ENCODE results near the gene INPP5D. TPM values are rescaled to one million over a fixed set of nuclear protein-coding genes. Genes with fewer than 3 reads are reported as not detected.

The INPP5D gene
- total and polyA plus RNA-seq, 4 experiments from 2014 or later = 29.6 to 127 (median 121) TPM

- Mint-ChIP-seq H3K4me3 (peak overlapping the region in 3 of 8 donors; percentile 7 to 76 (median 67)), H3K27ac (peak overlapping the region; percentile 42 to 92 (median 84)), H3K27me3 (no peaks in the 10 kb centered on the region), H3K9me3 (peaks cover 0 to 6% (median 0%) of the 10 kb centered on the region in 8 donors), H3K4me1 (peaks cover 39 to 81% (median 56%) of the 10 kb centered on the region in 4 donors), H3K36me3 (peaks cover 0 to 3% of the 10 kb centered on the region in 2 donors)
- ChIA-PET POLR2A (ENCODE audit: partially characterized antibody) (interaction anchor here (0.6 to 3.9 kb wide), 2 partner anchors 9 to 21 kb away, joined by 3 to 33 read pairs; partner anchors contain the start of gene ATG16L1), CTCF (ENCODE audit: partially characterized antibody) (interaction anchor here (4.5 kb wide), 1 partner anchor 9 kb away, joined by 28 read pairs; the partner anchor contains the start of gene ATG16L1)
- intact Hi-C loops (cut with micrococcal nuclease) = loop anchor here (10.0 kb wide), 1 partner anchor 547 kb away; the partner anchor contains the start of gene GIGYF2
- H3K9me3 ChIP-seq (ENCODE audit: control insufficient read depth in 1 of 2, low read length in 2 of 2) = no peaks in the 10 kb centered on the region
- no peak overlapping the region for H3K27ac ChIP-seq (ENCODE audit: low read depth, low read length)
- H3K4me1 ChIP-seq (ENCODE audit: insufficient read depth, low read length) = peaks cover 63% of the 10 kb centered on the region
- no peaks in the 10 kb centered on the region for H3K36me3 ChIP-seq (ENCODE audit: insufficient read depth, low read length)
- no peak overlapping the region for H3K4me3 ChIP-seq (ENCODE audit: low read length in 2 of 2)
- peak in 1 of 5 donors; percentile 29 for DNase-seq
- no peaks in the 10 kb centered on the region for H3K27me3 ChIP-seq (ENCODE audit: insufficient read depth, low read length)
These were observed 181.7 kb downstream of the INPP5D start for GRCh38 chr2:233241803-233242202.

- peaks cover 0 to 6% (median 0%) of the 10 kb centered on the region in 8 donors for H3K9me3 Mint-ChIP-seq
- intact Hi-C loops (cut with micrococcal nuclease) = loop anchor here (10.0 kb wide), 1 partner anchor 548 kb away; the partner anchor contains the start of gene GIGYF2
- Histone ChIP-seq H3K4me3 (ENCODE audit: low read length in 2 of 2) (no peak overlapping the region), H3K9me3 (ENCODE audit: control insufficient read depth in 1 of 2, low read length in 2 of 2) (no peaks in the 10 kb centered on the region), H3K27ac (ENCODE audit: low read depth, low read length) (no peak overlapping the region), H3K27me3 (ENCODE audit: insufficient read depth, low read length) (no peaks in the 10 kb centered on the region), H3K36me3 (ENCODE audit: insufficient read depth, low read length) (no peaks in the 10 kb centered on the region), H3K4me1 (ENCODE audit: insufficient read depth, low read length) (peaks cover 63% of the 10 kb centered on the region)
- CTCF ChIA-PET (ENCODE audit: partially characterized antibody) = interaction anchor here (0.5 to 4.5 kb wide), 5 partner anchors 9 to 464 kb away, joined by 3 to 28 read pairs (median 3); partner anchors contain the start of gene ATG16L1
- H3K36me3 Mint-ChIP-seq = peaks cover 0 to 3% of the 10 kb centered on the region in 2 donors
- H3K4me3 Mint-ChIP-seq = peak overlapping the region in 4 of 8 donors; percentile 7 to 67 (median 30)
- peak overlapping the region in 5 of 7 donors; percentile 22 to 85 (median 73) for H3K27ac Mint-ChIP-seq
- DNase-seq = peak in 1 of 5 donors; percentile 9
- peaks cover 38 to 81% (median 56%) of the 10 kb centered on the region in 4 donors for H3K4me1 Mint-ChIP-seq
- POLR2A ChIA-PET (ENCODE audit: partially characterized antibody) = interaction anchor here (3.9 kb wide), 1 partner anchor 8 kb away, joined by 33 read pairs; the partner anchor contains the start of gene ATG16L1
- H3K27me3 Mint-ChIP-seq = no peaks in the 10 kb centered on the region
These were observed 182.2 kb downstream of the INPP5D start for GRCh38 chr2:233242231-233242927.

GRCh38 chr2:233243348-233243747 lies 183.2 kb downstream of the INPP5D start:
- Mint-ChIP-seq H3K9me3 (peaks cover 0 to 6% (median 0%) of the 10 kb centered on the region in 8 donors), H3K36me3 (peaks cover 0 to 3% of the 10 kb centered on the region in 2 donors), H3K4me1 (peaks cover 38 to 79% (median 55%) of the 10 kb centered on the region in 4 donors), H3K27ac (peak overlapping the region in 5 of 7 donors; percentile 29 to 82 (median 61)), H3K4me3 (no peak overlapping the region), H3K27me3 (no peaks in the 10 kb centered on the region)
- CTCF ChIA-PET (ENCODE audit: partially characterized antibody) = interaction anchor here (0.6 to 4.5 kb wide), 3 partner anchors 8 to 390 kb away, joined by 3 to 28 read pairs (median 4); partner anchors contain the start of gene ATG16L1
- no peaks in the 10 kb centered on the region for H3K36me3 ChIP-seq (ENCODE audit: insufficient read depth, low read length)
- no peaks in the 10 kb centered on the region for H3K9me3 ChIP-seq (ENCODE audit: control insufficient read depth in 1 of 2, low read length in 2 of 2)
- H3K4me1 ChIP-seq (ENCODE audit: insufficient read depth, low read length) = peaks cover 63% of the 10 kb centered on the region
- DNase-seq = no peak
- POLR2A ChIA-PET (ENCODE audit: partially characterized antibody) = interaction anchor here (0.9 kb wide), 1 partner anchor 24 kb away, joined by 3 read pairs; no protein-coding TSS in a partner anchor
- no peak overlapping the region for H3K4me3 ChIP-seq (ENCODE audit: low read length in 2 of 2)
- intact Hi-C loops (cut with micrococcal nuclease) = loop anchor here (10.0 kb wide), 1 partner anchor 549 kb away; the partner anchor contains the start of gene GIGYF2
- H3K27ac ChIP-seq (ENCODE audit: low read depth, low read length) = no peak overlapping the region
- H3K27me3 ChIP-seq (ENCODE audit: insufficient read depth, low read length) = no peaks in the 10 kb centered on the region

GRCh38 chr2:233244818-233245217 lies 184.7 kb downstream of the INPP5D start:
- DNase-seq = no peak
- Mint-ChIP-seq H3K27ac (peak overlapping the region; percentile 16 to 83 (median 81)), H3K9me3 (no peaks in the 10 kb centered on the region), H3K36me3 (no peaks in the 10 kb centered on the region), H3K4me3 (no peak overlapping the region), H3K27me3 (no peaks in the 10 kb centered on the region), H3K4me1 (peaks cover 34 to 74% (median 51%) of the 10 kb centered on the region in 4 donors)
- intact Hi-C loops (cut with micrococcal nuclease) = loop anchor here (10.0 kb wide), 1 partner anchor 550 kb away; the partner anchor contains the start of gene GIGYF2
- POLR2A ChIA-PET (ENCODE audit: partially characterized antibody) = interaction anchor here (1.2 kb wide), 1 partner anchor 23 kb away, joined by 4 read pairs; no protein-coding TSS in a partner anchor
- CTCF ChIA-PET (ENCODE audit: partially characterized antibody) = interaction anchor here (0.9 to 1.8 kb wide), 2 partner anchors 11 to 13 kb away, joined by 3 to 5 read pairs; no protein-coding TSS in a partner anchor
- Histone ChIP-seq H3K36me3 (ENCODE audit: insufficient read depth, low read length) (no peaks in the 10 kb centered on the region), H3K27me3 (ENCODE audit: insufficient read depth, low read length) (no peaks in the 10 kb centered on the region), H3K27ac (ENCODE audit: low read depth, low read length) (no peak overlapping the region), H3K4me3 (ENCODE audit: low read length in 2 of 2) (no peak overlapping the region), H3K9me3 (ENCODE audit: control insufficient read depth in 1 of 2, low read length in 2 of 2) (no peaks in the 10 kb centered on the region), H3K4me1 (ENCODE audit: insufficient read depth, low read length) (peaks cover 62% of the 10 kb centered on the region)

- CTCF ChIA-PET (ENCODE audit: partially characterized antibody) = interaction anchor here (1.8 kb wide), 1 partner anchor 11 kb away, joined by 5 read pairs; no protein-coding TSS in a partner anchor
- no peak overlapping the region for H3K4me3 Mint-ChIP-seq
- H3K4me1 Mint-ChIP-seq = peaks cover 37 to 76% (median 53%) of the 10 kb centered on the region in 4 donors
- H3K27ac Mint-ChIP-seq = peak overlapping the region in 5 of 7 donors; percentile 41 to 82 (median 76)
- DNase-seq = no peak
- Histone ChIP-seq H3K27me3 (ENCODE audit: insufficient read depth, low read length) (no peaks in the 10 kb centered on the region), H3K27ac (ENCODE audit: low read depth, low read length) (no peak overlapping the region), H3K9me3 (ENCODE audit: control insufficient read depth in 1 of 2, low read length in 2 of 2) (no peaks in the 10 kb centered on the region), H3K4me1 (ENCODE audit: insufficient read depth, low read length) (peaks cover 63% of the 10 kb centered on the region), H3K36me3 (ENCODE audit: insufficient read depth, low read length) (no peaks in the 10 kb centered on the region), H3K4me3 (ENCODE audit: low read length in 2 of 2) (no peak overlapping the region)
- intact Hi-C loops (cut with micrococcal nuclease) = loop anchor here (10.0 kb wide), 1 partner anchor 551 kb away; the partner anchor contains the start of gene GIGYF2
- POLR2A ChIA-PET (ENCODE audit: partially characterized antibody) = no interaction called here
- H3K9me3 Mint-ChIP-seq = no peaks in the 10 kb centered on the region
- H3K36me3 Mint-ChIP-seq = no peaks in the 10 kb centered on the region
- no peaks in the 10 kb centered on the region for H3K27me3 Mint-ChIP-seq
These were observed 185.3 kb downstream of the INPP5D start for GRCh38 chr2:233245406-233245805.

GRCh38 chr2:233247116-233247515 lies 187.0 kb downstream of the INPP5D start:
- Histone ChIP-seq H3K9me3 (ENCODE audit: control insufficient read depth in 1 of 2, low read length in 2 of 2) (no peaks in the 10 kb centered on the region), H3K27me3 (ENCODE audit: insufficient read depth, low read length) (no peaks in the 10 kb centered on the region), H3K4me3 (ENCODE audit: low read length in 2 of 2) (no peak overlapping the region), H3K4me1 (ENCODE audit: insufficient read depth, low read length) (peaks cover 54% of the 10 kb centered on the region), H3K36me3 (ENCODE audit: insufficient read depth, low read length) (no peaks in the 10 kb centered on the region), H3K27ac (ENCODE audit: low read depth, low read length) (peak overlapping the region; percentile 68)
- Mint-ChIP-seq H3K9me3 (no peaks in the 10 kb centered on the region), H3K4me1 (peaks cover 34 to 74% (median 47%) of the 10 kb centered on the region in 4 donors), H3K4me3 (peak overlapping the region in 1 of 8 donors; percentile 49), H3K36me3 (peaks cover 0 to 5% of the 10 kb centered on the region in 2 donors), H3K27me3 (no peaks in the 10 kb centered on the region), H3K27ac (peak overlapping the region; percentile 83 to 96 (median 93))
- ChIA-PET CTCF (ENCODE audit: partially characterized antibody) (interaction anchor here (0.6 kb wide), 1 partner anchor 642 kb away, joined by 3 read pairs; no protein-coding TSS in a partner anchor), POLR2A (ENCODE audit: partially characterized antibody) (interaction anchor here (0.6 to 1.1 kb wide), 2 partner anchors 11 to 16 kb away, joined by 3 to 5 read pairs; no protein-coding TSS in a partner anchor)
- peak in 1 of 5 donors; percentile 7 for DNase-seq
- intact Hi-C loops (cut with micrococcal nuclease) = loop anchor here (10.0 kb wide), 1 partner anchor 552 kb away; the partner anchor contains the start of gene GIGYF2
